ENCODE data around the gene STK25.

The STK25 gene

GRCh38 chr2:241553981-241554380 lies 45.6 kb upstream of the STK25 start:
- Histone ChIP-seq H3K9me3 (ENCODE audit: control insufficient read depth, low read length) (no peaks in the 10 kb centered on the region), H3K79me2 (no peaks in the 10 kb centered on the region), H3K27me3 (ENCODE audit: control insufficient read depth, insufficient read depth, low read length) (no peaks in the 10 kb centered on the region), H3K4me1 (no peaks in the 10 kb centered on the region), H3K27ac (no peak overlapping the region), H3K9ac (no peak overlapping the region), H3K4me3 (ENCODE audit: low read depth, low read length) (no peak overlapping the region), H2AFZ (no peak overlapping the region), H3K36me3 (ENCODE audit: control insufficient read depth, insufficient read depth, low read length) (no peaks in the 10 kb centered on the region), H3K4me2 (ENCODE audit: low read length) (no peak overlapping the region)
- no peak for TF ChIP-seq CTCF (IDR thresholded peaks at IDR 0.05)

- Histone ChIP-seq H3K4me2 (ENCODE audit: low read length) (no peak overlapping the region), H3K4me3 (ENCODE audit: low read depth, low read length) (no peak overlapping the region), H2AFZ (no peak overlapping the region), H3K79me2 (no peaks in the 10 kb centered on the region), H3K4me1 (no peaks in the 10 kb centered on the region), H3K9ac (no peak overlapping the region), H3K36me3 (ENCODE audit: control insufficient read depth, insufficient read depth, low read length) (no peaks in the 10 kb centered on the region), H3K27ac (no peak overlapping the region), H3K27me3 (ENCODE audit: control insufficient read depth, insufficient read depth, low read length) (no peaks in the 10 kb centered on the region), H3K9me3 (ENCODE audit: control insufficient read depth, low read length) (no peaks in the 10 kb centered on the region)
- TF ChIP-seq CTCF (IDR thresholded peaks at IDR 0.05), result no peak
Measured at GRCh38 chr2:241553512-241553830, 45.1 kb upstream of the STK25 start.

- Histone ChIP-seq H3K4me2 (ENCODE audit: low read length) (no peak overlapping the region), H3K36me3 (ENCODE audit: control insufficient read depth, insufficient read depth, low read length) (no peaks in the 10 kb centered on the region), H3K79me2 (no peaks in the 10 kb centered on the region), H2AFZ (no peak overlapping the region), H3K27ac (no peak overlapping the region), H3K4me3 (ENCODE audit: low read depth, low read length) (no peak overlapping the region), H3K9ac (no peak overlapping the region), H3K27me3 (ENCODE audit: control insufficient read depth, insufficient read depth, low read length) (no peaks in the 10 kb centered on the region), H3K4me1 (peaks cover 1% of the 10 kb centered on the region), H3K9me3 (ENCODE audit: control insufficient read depth, low read length) (no peaks in the 10 kb centered on the region)
- TF ChIP-seq CTCF (IDR thresholded peaks at IDR 0.05), result no peak
Measured at GRCh38 chr2:241551998-241552737, 43.8 kb upstream of the STK25 start.

GRCh38 chr2:241551599-241551997 lies 43.2 kb upstream of the STK25 start:
- Histone ChIP-seq H2AFZ (no peak overlapping the region), H3K9me3 (ENCODE audit: control insufficient read depth, low read length) (no peaks in the 10 kb centered on the region), H3K4me1 (peaks cover 3% of the 10 kb centered on the region), H3K27me3 (ENCODE audit: control insufficient read depth, insufficient read depth, low read length) (no peaks in the 10 kb centered on the region), H3K4me2 (ENCODE audit: low read length) (no peak overlapping the region), H3K9ac (no peak overlapping the region), H3K36me3 (ENCODE audit: control insufficient read depth, insufficient read depth, low read length) (no peaks in the 10 kb centered on the region), H3K27ac (no peak overlapping the region), H3K4me3 (ENCODE audit: low read depth, low read length) (no peak overlapping the region), H3K79me2 (no peaks in the 10 kb centered on the region)
- no peak for TF ChIP-seq CTCF (IDR thresholded peaks at IDR 0.05)

Data from parathyroid adenoma (tissue), 2 donors.